ENCODE results near the gene CAMTA1. TPM values are rescaled to one million over a fixed set of nuclear protein-coding genes. Genes with fewer than 3 reads are reported as not detected.

CAMTA1 gene
- total RNA-seq, 2 donors from 2014 or later, result 105 to 113 TPM

DNA sequence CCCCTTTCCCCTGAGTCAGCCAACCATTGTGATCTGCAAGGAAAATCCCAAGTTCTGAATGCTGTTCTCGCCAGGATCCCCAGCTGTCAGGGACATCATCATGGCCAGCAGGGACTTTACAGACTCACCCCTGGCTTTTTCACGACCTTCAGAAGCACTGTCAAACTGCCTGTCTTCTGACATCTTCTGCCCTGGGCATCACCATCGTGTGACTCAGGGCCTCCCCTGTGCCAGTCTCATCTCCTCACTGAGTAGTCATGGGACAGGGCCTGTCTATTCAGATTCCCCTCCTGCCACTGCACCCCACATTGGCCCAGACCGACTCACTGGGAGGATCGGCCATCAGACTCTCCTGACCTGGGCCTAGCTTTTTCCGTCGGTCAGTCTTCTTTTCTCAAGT is 913.4 kb downstream of the CAMTA1 start:
- no peak for DNase-seq (ENCODE audit: low spot score)
- H3K36me3 ChIP-seq, result no peaks in the 10 kb centered on the region
- TF ChIP-seq, protein P1, sequence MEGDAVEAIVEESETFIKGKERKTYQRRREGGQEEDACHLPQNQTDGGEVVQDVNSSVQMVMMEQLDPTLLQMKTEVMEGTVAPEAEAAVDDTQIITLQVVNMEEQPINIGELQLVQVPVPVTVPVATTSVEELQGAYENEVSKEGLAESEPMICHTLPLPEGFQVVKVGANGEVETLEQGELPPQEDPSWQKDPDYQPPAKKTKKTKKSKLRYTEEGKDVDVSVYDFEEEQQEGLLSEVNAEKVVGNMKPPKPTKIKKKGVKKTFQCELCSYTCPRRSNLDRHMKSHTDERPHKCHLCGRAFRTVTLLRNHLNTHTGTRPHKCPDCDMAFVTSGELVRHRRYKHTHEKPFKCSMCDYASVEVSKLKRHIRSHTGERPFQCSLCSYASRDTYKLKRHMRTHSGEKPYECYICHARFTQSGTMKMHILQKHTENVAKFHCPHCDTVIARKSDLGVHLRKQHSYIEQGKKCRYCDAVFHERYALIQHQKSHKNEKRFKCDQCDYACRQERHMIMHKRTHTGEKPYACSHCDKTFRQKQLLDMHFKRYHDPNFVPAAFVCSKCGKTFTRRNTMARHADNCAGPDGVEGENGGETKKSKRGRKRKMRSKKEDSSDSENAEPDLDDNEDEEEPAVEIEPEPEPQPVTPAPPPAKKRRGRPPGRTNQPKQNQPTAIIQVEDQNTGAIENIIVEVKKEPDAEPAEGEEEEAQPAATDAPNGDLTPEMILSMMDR (IDR thresholded peaks at IDR 0.05), result no peak
- peaks cover 0 to 3% of the 10 kb centered on the region in 2 donors for H3K4me1 ChIP-seq (ENCODE audit: control insufficient read depth in 1 of 2, low read depth in 2 of 2)
- no peak for ATAC-seq (ENCODE audit: insufficient number of reproducible peaks, low FRiP score, low read depth)
- no peak overlapping the region for H3K27ac ChIP-seq
- H3K4me3 ChIP-seq, result no peak overlapping the region
- H3K9me3 ChIP-seq, result no peaks in the 10 kb centered on the region
- H3K27me3 ChIP-seq (replicated peaks; ENCODE audit: insufficient read depth), result no peaks in the 10 kb centered on the region

DNA sequence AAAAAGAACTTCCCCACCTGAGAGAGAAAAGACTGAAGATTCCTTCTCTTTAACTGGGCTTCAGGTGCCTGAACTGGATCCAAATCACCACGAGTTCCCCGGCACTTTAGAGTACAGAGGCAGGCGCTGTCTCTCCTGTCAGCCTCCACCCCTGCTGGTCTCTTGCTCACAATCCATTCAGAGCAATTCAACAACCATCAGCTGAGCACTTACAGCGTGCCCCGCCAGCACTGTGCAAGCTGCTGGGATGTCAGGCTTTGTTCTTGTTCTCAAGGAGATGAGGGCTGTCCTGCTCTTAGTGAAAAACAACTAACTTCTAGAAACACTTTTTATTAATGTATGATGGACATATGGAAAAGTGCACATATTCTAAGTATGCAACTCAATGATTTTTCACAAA is 917.1 kb downstream of the CAMTA1 start:
- no peaks in the 10 kb centered on the region for H3K9me3 ChIP-seq
- peaks cover 0 to 13% of the 10 kb centered on the region in 2 donors for H3K4me1 ChIP-seq (ENCODE audit: control insufficient read depth in 1 of 2, low read depth in 2 of 2)
- ATAC-seq (ENCODE audit: insufficient number of reproducible peaks, low FRiP score, low read depth) (no peak), DNase-seq (ENCODE audit: low spot score) (no peak)
- H3K27ac ChIP-seq, result no peak overlapping the region
- TF ChIP-seq, protein P1 (IDR thresholded peaks at IDR 0.05), result no peak
- H3K27me3 ChIP-seq (replicated peaks; ENCODE audit: insufficient read depth), result no peaks in the 10 kb centered on the region
- no peaks in the 10 kb centered on the region for H3K36me3 ChIP-seq
- no peak overlapping the region for H3K4me3 ChIP-seq

DNA sequence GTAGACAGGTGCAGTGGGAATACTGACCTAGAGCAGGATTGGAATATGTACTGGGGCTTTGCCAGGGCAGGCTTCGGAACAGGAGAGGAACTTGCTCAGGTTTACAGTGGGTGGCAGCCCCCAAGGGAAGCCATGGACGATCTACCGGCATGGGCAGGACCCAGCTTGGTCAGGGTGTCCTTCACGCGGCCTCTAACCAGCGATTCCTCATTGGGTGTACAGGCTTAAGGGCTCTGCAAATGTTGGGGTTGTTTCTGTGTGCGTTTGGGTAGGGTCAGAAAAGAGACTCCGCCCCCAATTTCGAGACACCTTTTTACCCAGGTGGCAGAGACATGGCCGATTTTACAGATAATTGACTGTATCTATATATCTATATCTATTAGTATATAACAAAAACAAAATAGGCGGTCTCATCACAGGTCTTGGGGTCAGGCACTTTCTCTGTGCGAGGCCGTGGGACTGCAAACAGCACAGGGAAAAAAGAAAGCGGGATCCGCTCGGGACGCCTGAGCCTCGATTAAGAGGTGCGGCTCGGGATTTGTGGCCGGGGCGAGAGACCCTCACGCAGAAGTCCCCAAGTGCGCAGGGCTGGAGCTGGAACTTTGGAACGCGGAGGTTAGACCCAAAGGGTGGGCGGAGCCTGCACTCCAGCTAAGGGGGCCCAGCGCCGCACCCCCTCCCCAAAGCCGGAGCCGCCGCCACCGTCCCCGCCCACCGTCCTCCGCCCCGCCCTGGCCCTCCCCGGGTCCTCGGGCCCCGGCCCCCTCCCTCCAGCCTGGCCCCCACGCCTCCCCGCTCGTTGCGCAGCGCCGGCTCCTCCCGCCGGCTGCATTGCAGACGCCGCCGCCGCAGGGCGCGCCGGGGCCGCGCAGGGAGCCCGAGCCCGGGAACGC is 918.3 kb downstream of the CAMTA1 start:
- TF ChIP-seq, protein P1 (IDR thresholded peaks at IDR 0.05), result no peak
- no peaks in the 10 kb centered on the region for H3K27me3 ChIP-seq (replicated peaks; ENCODE audit: insufficient read depth)
- no peak overlapping the region for H3K27ac ChIP-seq
- no peaks in the 10 kb centered on the region for H3K9me3 ChIP-seq
- peaks cover 0 to 13% of the 10 kb centered on the region in 2 donors for H3K4me1 ChIP-seq (ENCODE audit: control insufficient read depth in 1 of 2, low read depth in 2 of 2)
- no peaks in the 10 kb centered on the region for H3K36me3 ChIP-seq
- no peak for DNase-seq (ENCODE audit: low spot score)
- peak overlapping the region; percentile 63 for H3K4me3 ChIP-seq
- no peak for ATAC-seq (ENCODE audit: insufficient number of reproducible peaks, low FRiP score, low read depth)

DNA sequence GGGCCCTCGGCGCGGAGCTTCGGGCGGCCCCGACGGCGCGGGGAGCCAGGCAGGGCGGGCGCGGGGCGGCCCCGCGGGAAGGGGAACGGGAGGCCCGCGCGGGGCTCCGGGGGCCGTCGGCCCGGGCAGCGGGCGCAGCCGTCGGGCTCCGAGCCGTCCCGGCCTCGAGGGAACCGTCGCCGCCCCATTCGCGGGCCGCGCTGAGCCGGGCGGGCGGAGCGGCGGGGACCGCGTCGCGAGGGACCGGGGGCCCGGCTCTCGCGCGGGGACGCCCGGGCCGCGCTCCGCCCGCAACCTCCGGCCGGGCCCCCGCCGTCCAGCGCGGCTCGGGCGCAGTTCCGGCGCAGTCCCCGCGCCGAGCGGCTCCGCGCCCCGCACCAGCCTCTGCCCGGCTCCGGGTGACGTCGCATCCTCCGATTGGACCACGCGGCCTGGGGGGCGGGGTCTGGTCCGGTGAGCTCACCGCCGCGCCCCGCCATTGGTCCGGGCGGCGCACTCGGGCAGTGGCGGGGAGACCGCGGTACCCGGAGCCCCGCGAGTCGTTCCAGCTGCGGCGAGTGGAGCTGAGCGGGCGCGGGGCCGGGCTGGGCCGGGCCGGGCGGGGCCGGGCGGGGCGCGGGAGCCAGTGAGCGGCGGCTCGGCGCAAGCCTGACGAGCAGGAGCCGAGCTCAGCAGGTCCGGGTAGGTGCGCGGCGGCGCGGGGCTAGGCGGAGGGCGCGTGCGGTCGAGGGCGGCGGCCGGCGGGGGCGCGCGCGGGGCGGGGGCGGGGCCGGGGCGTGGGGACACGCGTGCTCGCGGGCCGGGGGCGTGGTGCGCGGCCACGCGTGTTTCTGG is 919.2 kb downstream of the CAMTA1 start:
- Histone ChIP-seq H3K36me3 (no peaks in the 10 kb centered on the region), H3K9me3 (no peaks in the 10 kb centered on the region), H3K27me3 (replicated peaks; ENCODE audit: insufficient read depth) (no peaks in the 10 kb centered on the region), H3K27ac (no peak overlapping the region), H3K4me1 (ENCODE audit: control insufficient read depth in 1 of 2, low read depth in 2 of 2) (peaks cover 0 to 13% of the 10 kb centered on the region in 2 donors), H3K4me3 (peak overlapping the region; percentile 71)
- ATAC-seq (ENCODE audit: insufficient number of reproducible peaks, low FRiP score, low read depth) (peak; percentile 91), DNase-seq (ENCODE audit: low spot score) (peak; percentile 71)
- TF ChIP-seq, protein P1 (IDR thresholded peaks at IDR 0.05), result no peak
